Measurements from ENCODE around the gene HPGDS. TPM values are rescaled to one million over a fixed set of nuclear protein-coding genes. Genes with fewer than 3 reads are reported as not detected.

Gene HPGDS
- total RNA-seq, 1 experiment from 2014 or later = not detected

DNA sequence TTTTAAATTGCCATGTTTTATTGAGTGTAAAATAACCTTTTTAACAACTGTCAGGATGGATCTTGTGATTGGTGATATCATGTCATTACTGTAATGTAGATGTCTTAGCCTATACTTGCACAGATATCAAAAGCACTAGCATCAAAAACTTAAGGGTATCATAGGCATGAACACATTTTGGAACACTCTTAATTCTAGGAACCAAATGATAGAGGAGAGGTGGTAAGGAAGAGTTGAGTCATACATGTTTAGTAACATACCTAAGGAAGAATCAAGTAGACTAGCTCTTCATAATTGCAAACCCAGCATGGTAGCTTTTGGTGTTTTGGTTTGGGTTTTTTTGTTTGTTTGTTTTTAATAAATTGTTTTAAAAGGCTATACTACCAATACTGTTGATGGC is 91.5 kb downstream of the HPGDS start (continued):
- TF ChIP-seq ATF2 (CRISPR knock-in tag; IDR thresholded peaks at IDR 0.05; ENCODE audit: borderline replicate concordance, low read depth) (no peak), NR1H2 (CRISPR knock-in tag; IDR thresholded peaks at IDR 0.05) (no peak), ATF1 (CRISPR knock-in tag; IDR thresholded peaks at IDR 0.05) (no peak)

Other genes with a start within 250 kb of the HPGDS start
- gene SMARCAD1, start 135.0 kb downstream of the HPGDS start, total RNA-seq (2021) = 48.7 to 50.4 TPM (median 48.9 TPM) in 3 replicates
- gene PDLIM5, start 109.1 kb upstream of the HPGDS start, total RNA-seq (2021) = 46.3 to 52.0 TPM (median 51.5 TPM) in 3 replicates